Measurements from ENCODE around the gene PLA2G7. TPM values are rescaled to one million over a fixed set of nuclear protein-coding genes. Genes with fewer than 3 reads are reported as not detected.

Gene PLA2G7
- total and polyA plus RNA-seq, 12 donors = 0.91 to 25.8 (median 4.3) TPM

DNA sequence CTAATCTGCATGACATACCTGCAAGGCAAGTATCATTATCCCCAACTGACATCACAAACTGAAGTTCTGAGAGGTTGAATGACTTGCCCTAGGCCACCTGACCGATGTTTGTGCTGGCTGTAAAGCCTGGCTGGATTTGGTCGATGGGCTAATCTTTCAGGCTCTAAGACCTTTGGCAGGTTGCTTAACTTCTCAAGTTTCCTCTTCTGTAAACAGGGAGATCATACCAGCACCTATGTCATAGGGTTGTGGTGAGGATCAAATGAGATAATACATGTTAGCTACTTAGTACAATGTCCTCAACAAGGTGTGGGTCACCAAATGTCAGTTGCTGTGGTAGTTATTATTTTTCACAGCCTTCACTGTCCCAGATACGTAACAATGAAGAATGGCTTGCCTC lies 25.8 kb upstream of the PLA2G7 start:
- Histone ChIP-seq H3K36me3 (replicated peaks in 1 of 2) (no peaks in the 10 kb centered on the region), H3K9me3 (replicated peaks in 1 of 3) (no peaks in the 10 kb centered on the region), H3K27me3 (no peaks in the 10 kb centered on the region), H3K27ac (no peak overlapping the region), H3K4me1 (replicated peaks in 1 of 2) (peaks cover 0 to 5% of the 10 kb centered on the region in 2 donors), H3K4me3 (no peak overlapping the region)
- TF ChIP-seq, protein P1, sequence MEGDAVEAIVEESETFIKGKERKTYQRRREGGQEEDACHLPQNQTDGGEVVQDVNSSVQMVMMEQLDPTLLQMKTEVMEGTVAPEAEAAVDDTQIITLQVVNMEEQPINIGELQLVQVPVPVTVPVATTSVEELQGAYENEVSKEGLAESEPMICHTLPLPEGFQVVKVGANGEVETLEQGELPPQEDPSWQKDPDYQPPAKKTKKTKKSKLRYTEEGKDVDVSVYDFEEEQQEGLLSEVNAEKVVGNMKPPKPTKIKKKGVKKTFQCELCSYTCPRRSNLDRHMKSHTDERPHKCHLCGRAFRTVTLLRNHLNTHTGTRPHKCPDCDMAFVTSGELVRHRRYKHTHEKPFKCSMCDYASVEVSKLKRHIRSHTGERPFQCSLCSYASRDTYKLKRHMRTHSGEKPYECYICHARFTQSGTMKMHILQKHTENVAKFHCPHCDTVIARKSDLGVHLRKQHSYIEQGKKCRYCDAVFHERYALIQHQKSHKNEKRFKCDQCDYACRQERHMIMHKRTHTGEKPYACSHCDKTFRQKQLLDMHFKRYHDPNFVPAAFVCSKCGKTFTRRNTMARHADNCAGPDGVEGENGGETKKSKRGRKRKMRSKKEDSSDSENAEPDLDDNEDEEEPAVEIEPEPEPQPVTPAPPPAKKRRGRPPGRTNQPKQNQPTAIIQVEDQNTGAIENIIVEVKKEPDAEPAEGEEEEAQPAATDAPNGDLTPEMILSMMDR (IDR thresholded peaks at IDR 0.05) = no peak
- no peak for TF ChIP-seq POLR2A (IDR thresholded peaks at IDR 0.05)
- intact Hi-C loops (cut with DNase I) = no loop called here
- no peak for DNase-seq
- WGBS, 4 donors = 67 to 77% (median 71%) methylated on average over 3 of the region's 3 CpGs

DNA sequence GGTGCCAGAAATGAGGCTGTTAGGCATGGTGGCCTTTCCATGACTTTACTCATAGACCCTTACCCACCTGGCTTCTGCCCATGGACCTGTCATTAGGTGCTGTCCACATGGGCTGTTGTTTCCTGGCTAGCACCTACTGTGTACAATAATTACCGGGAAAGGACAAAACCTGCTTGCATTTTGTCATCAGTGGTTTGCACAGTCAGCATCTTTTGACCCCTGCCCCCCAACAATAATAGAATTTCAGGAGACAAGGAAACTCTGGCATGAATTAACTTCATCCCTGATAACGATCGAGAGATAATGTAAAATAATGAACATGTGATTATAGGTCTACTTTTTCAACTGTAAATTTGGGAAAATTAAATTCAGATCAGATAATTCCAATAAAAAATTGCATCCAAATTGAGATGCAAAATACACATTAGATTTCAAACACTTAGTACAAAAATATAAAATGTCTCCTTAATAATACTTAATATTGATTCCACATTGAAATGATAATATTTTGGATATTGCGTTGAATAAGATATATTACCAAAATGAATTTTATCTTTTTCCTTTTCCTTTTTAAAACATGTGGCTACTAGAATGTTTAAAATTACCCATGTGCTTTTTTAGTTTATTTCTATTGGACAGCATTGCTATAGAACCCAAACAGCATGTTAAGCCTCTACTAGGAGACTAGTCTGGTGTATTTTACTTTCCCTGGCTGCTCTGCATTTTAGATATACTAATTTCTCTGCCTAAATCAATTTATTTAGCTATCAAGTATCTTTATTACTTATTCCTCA lies 24.0 kb upstream of the PLA2G7 start:
- intact Hi-C loops (cut with DNase I) = no loop called here
- no peaks in the 10 kb centered on the region for H3K27me3 ChIP-seq
- H3K4me1 ChIP-seq (replicated peaks in 1 of 2) = peaks cover 0 to 5% of the 10 kb centered on the region in 2 donors
- no peaks in the 10 kb centered on the region for H3K36me3 ChIP-seq (replicated peaks in 1 of 2)
- no peak overlapping the region for H3K4me3 ChIP-seq
- no peak overlapping the region for H3K27ac ChIP-seq
- no peaks in the 10 kb centered on the region for H3K9me3 ChIP-seq (replicated peaks in 1 of 3)
- 88 to 95% (median 93%) methylated on average over 4 of the region's 4 CpGs for WGBS, 4 donors
- TF ChIP-seq, protein P1 (IDR thresholded peaks at IDR 0.05) = no peak
- no peak for TF ChIP-seq POLR2A (IDR thresholded peaks at IDR 0.05)
- DNase-seq = no peak

- H3K4me3 ChIP-seq = no peak overlapping the region
- TF ChIP-seq, protein P1 (IDR thresholded peaks at IDR 0.05) = no peak
- TF ChIP-seq POLR2A (IDR thresholded peaks at IDR 0.05) = no peak
- H3K27me3 ChIP-seq = no peaks in the 10 kb centered on the region
- 68 to 85% (median 76%) methylated on average over 2 of the region's 2 CpGs for WGBS, 4 donors
- H3K36me3 ChIP-seq (replicated peaks in 1 of 2) = no peaks in the 10 kb centered on the region
- intact Hi-C loops (cut with DNase I) = no loop called here
- H3K27ac ChIP-seq = no peak overlapping the region
- no peak for DNase-seq
- H3K9me3 ChIP-seq (replicated peaks in 1 of 3) = no peaks in the 10 kb centered on the region
- H3K4me1 ChIP-seq (replicated peaks in 1 of 2) = peaks cover 0 to 5% of the 10 kb centered on the region in 2 donors
Observed at GRCh38 chr6:46757214-46757596, 22.0 kb upstream of the PLA2G7 start.

- TF ChIP-seq POLR2A (IDR thresholded peaks at IDR 0.05) = no peak
- TF ChIP-seq, protein P1 (IDR thresholded peaks at IDR 0.05) = no peak
- 57 to 62% (median 60%) methylated on average over 7 of the region's 7 CpGs for WGBS, 4 donors
- intact Hi-C loops (cut with DNase I) = no loop called here
- Histone ChIP-seq H3K9me3 (replicated peaks in 1 of 3) (no peaks in the 10 kb centered on the region), H3K4me3 (no peak overlapping the region), H3K27ac (no peak overlapping the region), H3K4me1 (replicated peaks in 1 of 2) (peaks cover 0 to 5% of the 10 kb centered on the region in 2 donors), H3K36me3 (replicated peaks in 1 of 2) (no peaks in the 10 kb centered on the region), H3K27me3 (no peaks in the 10 kb centered on the region)
- no peak for DNase-seq
Observed at GRCh38 chr6:46756469-46757213, 21.5 kb upstream of the PLA2G7 start.
